BLaER1 treated with 17β-estradiol and CSF1 and Interleukin-3, amounts not matched to agents 10 nM and 100 nM (cell line): ENCODE results near the gene CCDC12.

Source experiments
- H3K27ac ChIP-seq, 11 experiments: shearing (Covaris generic); formaldehyde crosslinking; 2 replicates each; pipeline ENCODE4 v1.8.1; 2022
- H3K27me3 ChIP-seq, 11 experiments: shearing (Covaris generic); formaldehyde crosslinking; 2 replicates each; pipeline ENCODE4 v1.8.1; 2022
- H3K36me3 ChIP-seq, 11 experiments: shearing (Covaris generic); formaldehyde crosslinking; 2 replicates each; pipeline ENCODE4 v1.8.1; 2022
- H3K4me1 ChIP-seq, 10 experiments: shearing (Covaris generic); formaldehyde crosslinking; 2 replicates each; pipeline ENCODE4 v1.8.1; 2022
- H3K4me2 ChIP-seq, 11 experiments: shearing (Covaris generic); formaldehyde crosslinking; 2 replicates each; pipeline ENCODE4 v1.8.1; 2022
- H3K4me3 ChIP-seq, 10 experiments: shearing (Covaris generic); formaldehyde crosslinking; 2 replicates each; pipeline ENCODE4 v1.8.1; 2022
- H3K9ac ChIP-seq, 11 experiments: shearing (Covaris generic); formaldehyde crosslinking; 2 replicates each; pipeline ENCODE4 v1.8.1; 2022
- H3K9me3 ChIP-seq, 11 experiments: shearing (Covaris generic); formaldehyde crosslinking; replicated peaks in 1 of 11; 2 replicates each; pipeline ENCODE4 v1.8.1; 2022
- H4K20me1 ChIP-seq, 11 experiments: shearing (Covaris generic); formaldehyde crosslinking; 2 replicates each; pipeline ENCODE4 v1.8.1; 2022
- Cebpa-rat ChIP-seq, 11 experiments: shearing (Covaris generic); IDR thresholded peaks; 2 replicates each; pipeline ENCODE4 v1.8.1; 2022

CCDC12 gene

GRCh38 chr3:46924921-46925584, 51.5 kb downstream of the CCDC12 start:
- Histone ChIP-seq H3K27ac (peak overlapping the region in 9 of 11 experiments; percentile 11 to 96 (median 91); a peak in 17 of 22 replicates), H3K27me3 (no peaks in the 10 kb centered on the region), H3K9me3 (peaks cover 15 to 27% (median 18%) of the 10 kb centered on the region in 11 experiments), H4K20me1 (peaks cover 15 to 93% (median 67%) of the 10 kb centered on the region in 11 experiments; a peak in 21 of 22 replicates), H3K4me2 (peak overlapping the region; percentile 87 to 99 (median 97)), H3K36me3 (peaks cover 64 to 80% (median 74%) of the 10 kb centered on the region in 11 experiments), H3K4me3 (peak overlapping the region in 4 of 10 experiments; percentile 2 to 50 (median 6); a peak in 3 of 20 replicates), H3K4me1 (peaks cover 71 to 75% (median 72%) of the 10 kb centered on the region in 10 experiments), H3K9ac (peak overlapping the region; percentile 4 to 86 (median 79); a peak in 19 of 22 replicates)
- no peak for TF ChIP-seq Cebpa-rat (IDR thresholded peaks at IDR 0.05)

DNA sequence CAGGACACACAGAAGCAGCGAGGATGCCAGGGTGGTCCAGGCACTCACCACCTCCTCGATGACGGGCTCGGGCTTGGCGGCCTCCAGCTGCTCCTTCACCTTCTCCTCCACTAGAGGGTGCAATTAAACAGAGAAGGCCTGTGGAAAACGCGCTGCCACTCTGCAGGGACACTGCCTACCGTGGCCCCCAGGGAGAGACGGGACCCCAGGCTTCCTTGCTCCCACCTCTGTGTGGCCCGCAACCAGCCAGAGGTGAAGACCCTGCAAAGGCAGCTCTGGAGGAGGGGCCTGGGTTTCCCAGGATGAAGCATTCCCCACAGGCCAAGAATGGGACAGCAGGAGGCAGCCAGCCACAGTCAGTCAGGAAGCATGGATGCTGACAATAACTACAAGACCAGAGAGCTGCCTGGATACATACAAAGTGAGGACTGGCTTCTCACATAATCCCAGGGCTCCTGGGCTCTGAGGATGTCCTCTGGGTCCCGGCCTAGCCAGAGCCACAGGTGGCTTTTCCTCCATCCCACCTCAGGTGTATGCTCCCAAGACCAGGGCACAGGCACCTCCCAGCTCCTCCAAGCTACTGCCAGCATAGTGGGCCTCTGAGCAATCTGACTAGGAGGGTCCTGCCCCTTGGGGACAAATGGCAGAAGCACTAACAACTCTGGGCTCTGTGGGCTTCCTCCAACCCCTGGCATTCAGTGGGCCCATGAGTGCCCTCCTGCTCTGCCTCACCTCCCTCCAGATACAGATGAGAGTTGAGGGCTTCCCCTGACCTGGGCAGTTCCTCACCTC, 52.8 kb downstream of the CCDC12 start:
- Histone ChIP-seq H3K36me3 (peaks cover 70 to 80% (median 76%) of the 10 kb centered on the region in 11 experiments), H3K27ac (peak overlapping the region in 8 of 11 experiments; percentile 13 to 96 (median 91); a peak in 12 of 22 replicates), H3K4me2 (peak overlapping the region; percentile 87 to 99 (median 97); a peak in 21 of 22 replicates), H4K20me1 (peaks cover 15 to 83% (median 67%) of the 10 kb centered on the region in 11 experiments; a peak in 21 of 22 replicates), H3K27me3 (no peaks in the 10 kb centered on the region), H3K4me1 (peaks cover 58 to 62% (median 60%) of the 10 kb centered on the region in 10 experiments), H3K4me3 (no peak overlapping the region), H3K9ac (peak overlapping the region in 8 of 11 experiments; percentile 26 to 86 (median 80); a peak in 14 of 22 replicates), H3K9me3 (peaks cover 3 to 27% (median 16%) of the 10 kb centered on the region in 11 experiments)
- TF ChIP-seq Cebpa-rat (IDR thresholded peaks at IDR 0.05) = no peak

- no peak for TF ChIP-seq Cebpa-rat (IDR thresholded peaks at IDR 0.05)
- peak overlapping the region in 10 of 11 experiments; percentile 6 to 99 (median 97); a peak in 11 of 22 replicates for H3K4me2 ChIP-seq
- no peaks in the 10 kb centered on the region for H3K27me3 ChIP-seq
- peaks cover 14 to 78% (median 61%) of the 10 kb centered on the region in 11 experiments; a peak in 21 of 22 replicates for H4K20me1 ChIP-seq
- peaks cover 77 to 86% (median 81%) of the 10 kb centered on the region in 11 experiments for H3K36me3 ChIP-seq
- H3K9ac ChIP-seq = peak overlapping the region in 9 of 11 experiments; percentile 2 to 83 (median 41); a peak in 12 of 22 replicates
- H3K4me3 ChIP-seq = no peak overlapping the region
- peaks cover 52 to 55% (median 52%) of the 10 kb centered on the region in 10 experiments for H3K4me1 ChIP-seq
- H3K9me3 ChIP-seq = peaks cover 0 to 32% (median 19%) of the 10 kb centered on the region in 11 experiments; a peak in 19 of 22 replicates
- peak overlapping the region in 6 of 11 experiments; percentile 30 to 96 (median 40); a peak in 11 of 22 replicates for H3K27ac ChIP-seq
Observed at GRCh38 chr3:46922871-46923558, 53.5 kb downstream of the CCDC12 start.

DNA sequence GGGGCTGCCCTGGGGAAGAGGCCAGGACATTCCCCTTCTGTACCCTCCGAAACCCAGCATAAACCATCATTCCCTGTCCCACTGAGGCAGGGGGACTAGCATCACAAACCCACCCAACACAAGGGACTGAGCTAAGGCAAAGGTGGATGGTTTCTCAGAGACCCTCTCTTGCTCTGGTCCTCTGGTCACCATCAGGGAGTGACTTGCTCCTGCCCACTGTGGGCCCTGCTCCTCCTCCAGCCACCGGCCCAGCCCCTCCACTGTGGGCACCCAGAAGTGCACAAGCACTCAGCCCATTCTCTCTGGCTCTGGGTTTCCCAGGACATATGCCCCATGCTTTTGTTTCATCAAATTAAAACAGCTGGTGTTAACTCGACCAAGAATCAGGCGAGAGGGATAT, 54.1 kb downstream of the CCDC12 start:
- peaks cover 46 to 49% (median 46%) of the 10 kb centered on the region in 10 experiments for H3K4me1 ChIP-seq
- TF ChIP-seq Cebpa-rat (IDR thresholded peaks at IDR 0.05) = no peak
- no peak overlapping the region for H3K4me2 ChIP-seq
- H4K20me1 ChIP-seq = peaks cover 11 to 72% (median 55%) of the 10 kb centered on the region in 11 experiments; a peak in 20 of 22 replicates
- peak overlapping the region in 3 of 11 experiments; percentile 42 to 83 (median 52); a peak in 4 of 22 replicates for H3K9ac ChIP-seq
- H3K27me3 ChIP-seq = no peaks in the 10 kb centered on the region
- H3K36me3 ChIP-seq = peaks cover 83 to 92% (median 86%) of the 10 kb centered on the region in 11 experiments
- no peak overlapping the region for H3K4me3 ChIP-seq
- peak overlapping the region in 6 of 11 experiments; percentile 1 to 96 (median 38); a peak in 8 of 22 replicates for H3K27ac ChIP-seq
- H3K9me3 ChIP-seq = peaks cover 0 to 36% (median 25%) of the 10 kb centered on the region in 11 experiments; a peak in 19 of 22 replicates

- no peaks in the 10 kb centered on the region for H3K27me3 ChIP-seq
- H3K4me3 ChIP-seq = no peak overlapping the region
- H3K9ac ChIP-seq = 0 out of 22 replicates have a peak overlapping the region, but pooled peaks of 1 of the 11 experiments have one; percentile 19
- no peak for TF ChIP-seq Cebpa-rat (IDR thresholded peaks at IDR 0.05)
- peaks cover 88 to 97% (median 92%) of the 10 kb centered on the region in 11 experiments for H3K36me3 ChIP-seq
- peaks cover 0 to 36% (median 26%) of the 10 kb centered on the region in 11 experiments; a peak in 19 of 22 replicates for H3K9me3 ChIP-seq
- H4K20me1 ChIP-seq = peaks cover 11 to 66% (median 52%) of the 10 kb centered on the region in 11 experiments; a peak in 20 of 22 replicates
- peaks cover 40 to 44% (median 42%) of the 10 kb centered on the region in 10 experiments for H3K4me1 ChIP-seq
- H3K4me2 ChIP-seq = no peak overlapping the region
- H3K27ac ChIP-seq = 0 out of 22 replicates have a peak overlapping the region, but pooled peaks of 1 of the 11 experiments have one; percentile 12
Observed at GRCh38 chr3:46921871-46922271, 54.7 kb downstream of the CCDC12 start.

GRCh38 chr3:46921041-46921440, 55.5 kb downstream of the CCDC12 start:
- H3K4me1 ChIP-seq = peaks cover 32 to 36% (median 34%) of the 10 kb centered on the region in 10 experiments
- H3K4me3 ChIP-seq = no peak overlapping the region
- H3K4me2 ChIP-seq = no peak overlapping the region
- H3K36me3 ChIP-seq = peaks cover 94 to 100% (median 99%) of the 10 kb centered on the region in 11 experiments
- H3K9me3 ChIP-seq = peaks cover 0 to 36% (median 26%) of the 10 kb centered on the region in 11 experiments; a peak in 19 of 22 replicates
- no peak overlapping the region for H3K27ac ChIP-seq
- H3K27me3 ChIP-seq = no peaks in the 10 kb centered on the region
- TF ChIP-seq Cebpa-rat (IDR thresholded peaks at IDR 0.05) = no peak
- peaks cover 9 to 58% (median 44%) of the 10 kb centered on the region in 11 experiments; a peak in 20 of 22 replicates for H4K20me1 ChIP-seq
- H3K9ac ChIP-seq = no peak overlapping the region

GRCh38 chr3:46918634-46919033, 57.9 kb downstream of the CCDC12 start:
- H3K27ac ChIP-seq = no peak overlapping the region
- no peak overlapping the region for H3K4me3 ChIP-seq
- no peak overlapping the region for H3K4me2 ChIP-seq
- H3K4me1 ChIP-seq = peaks cover 9 to 16% (median 11%) of the 10 kb centered on the region in 10 experiments; a peak in 19 of 20 replicates
- peaks cover 71 to 91% (median 84%) of the 10 kb centered on the region in 11 experiments for H3K36me3 ChIP-seq
- no peak for TF ChIP-seq Cebpa-rat (IDR thresholded peaks at IDR 0.05)
- no peak overlapping the region for H3K9ac ChIP-seq
- H3K9me3 ChIP-seq = peaks cover 0 to 36% (median 26%) of the 10 kb centered on the region in 11 experiments; a peak in 19 of 22 replicates
- H4K20me1 ChIP-seq = peaks cover 4 to 39% (median 21%) of the 10 kb centered on the region in 11 experiments; a peak in 17 of 22 replicates
- no peaks in the 10 kb centered on the region for H3K27me3 ChIP-seq
